ENCODE results near the gene FCSK.

DNA sequence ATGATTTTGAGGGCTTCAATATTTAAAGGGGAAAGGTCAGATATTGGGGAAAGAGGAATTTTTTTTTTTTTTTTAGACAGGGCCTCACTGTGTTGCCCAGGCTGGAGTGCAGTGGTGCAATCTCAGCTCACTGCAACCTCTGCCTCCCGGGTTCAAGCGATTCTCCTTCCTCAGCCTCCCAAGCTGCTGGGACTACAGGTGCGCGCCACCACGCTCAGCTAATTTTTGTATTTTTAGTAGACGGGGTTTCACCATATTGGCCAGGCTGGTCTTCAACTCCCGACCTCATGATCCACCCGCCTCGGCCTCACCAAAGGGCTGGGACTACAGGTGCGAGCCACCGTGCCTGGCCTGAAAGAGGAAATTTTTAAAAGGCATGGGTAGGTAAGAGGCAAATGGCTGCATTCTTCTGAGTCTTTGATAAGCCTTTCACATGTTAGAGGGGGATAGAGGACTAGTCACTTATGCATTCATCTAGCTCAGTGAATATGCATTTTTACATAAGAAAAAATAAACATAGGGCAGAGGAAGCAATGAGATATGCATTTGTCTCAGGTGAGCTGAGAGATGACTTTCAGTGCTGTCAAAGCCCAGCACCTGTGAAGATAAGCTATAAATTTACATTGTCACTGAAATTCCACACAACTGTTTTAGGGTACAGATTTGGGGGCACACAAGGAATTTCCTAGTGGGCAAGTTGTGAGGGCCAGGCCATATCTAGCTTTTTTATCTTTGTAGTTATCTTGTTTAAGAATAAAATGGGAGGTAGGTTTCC is 1.1 kb upstream of the FCSK start:
- TF ChIP-seq GATA3 (IDR thresholded peaks at IDR 0.05; ENCODE audit: low read depth, low read length) (no peak), GATA2 (IDR thresholded peaks at IDR 0.05; ENCODE audit: low read depth, low read length) (no peak)

Measured in SH-SY5Y (cell line).